Body of pancreas (tissue), 4 donors: ENCODE results near the gene CD82.

Experiments
- CTCF ChIP-seq, 7 experiments: fragments of 450-650 bp in 4 of 7; fragments of 200-600 bp in 3 of 7; sonication (generic) in 3 of 7; IDR thresholded peaks; one replicate each; pipeline ENCODE4 v1.5.1; 2016 to 2019; ENCODE audit warnings: antibody characterized with exemption in 7 of 7
- POLR2A ChIP-seq, 3 donors: fragments of 450-650 bp; IDR thresholded peaks; one replicate each; pipeline ENCODE4 v1.6.1; 2016; ENCODE audit warnings: antibody characterized with exemption in 3 of 3, mild to moderate bottlenecking in 2 of 3

- no peak for TF ChIP-seq CTCF (IDR thresholded peaks at IDR 0.05)
- TF ChIP-seq POLR2A (IDR thresholded peaks at IDR 0.05) = no peak
These were observed 37.4 kb upstream of the CD82 start for GRCh38 chr11:44528103-44528502.
